H1 (cell line): ENCODE measurements around the gene NOMO2. TPM values are rescaled to one million over a fixed set of nuclear protein-coding genes. Genes with fewer than 3 reads are reported as not detected.
"Not testable (repeated sequence)": the region's sequence is repeated elsewhere in the genome, so short reads cannot be mapped to it uniquely, and the experiment has no call there.

Source experiments
- CTCF ChIA-PET: fragments of 300-600 bp; sonication (Branson Sonifier 250); formaldehyde crosslinking; loops from one replicate; lab custom pipeline; 2021; ENCODE audit not compliant: partially characterized antibody; lab: Charles Lee
- POLR2A ChIA-PET: fragments of 300-600 bp; sonication (Branson Sonifier 250); formaldehyde crosslinking; loops from one replicate; lab custom pipeline; 2021; ENCODE audit warnings: inconsistent platforms; ENCODE audit not compliant: partially characterized antibody; lab: Charles Lee
- DNase-seq, 2 experiments: peaks; one replicate each; pipeline versions ENCODE4 v3.0.0 to v3.0.0-alpha.2; 2010 to 2022; ENCODE audit warnings: low spot score in 2 of 2, low read depth in 1 of 2, mixed read lengths in 1 of 2
- FAIRE-seq: peaks from 2 replicates; lab custom pipeline; 2011; peaks lifted over from hg19 to GRCh38; lab: Jason Lieb, UNC
- H2AFZ ChIP-seq: 2 replicates; pipeline ENCODE4 v1.8.1; 2012; ENCODE audit warnings: low read length, inconsistent platforms
- H2AK5ac ChIP-seq: 2 replicates; pipeline ENCODE4 v1.6.1; 2013; ENCODE audit warnings: low read depth, low read length
- H2BK120ac ChIP-seq: replicated peaks from 2 replicates; pipeline ENCODE3; 2013; ENCODE audit warnings: low read depth, low read length, inconsistent platforms
- H2BK12ac ChIP-seq: 2 replicates; pipeline ENCODE4 v1.6.1; 2013; ENCODE audit warnings: low read depth, low read length
- H2BK15ac ChIP-seq: 2 replicates; pipeline ENCODE4 v1.6.1; 2013; ENCODE audit warnings: low read length
- H2BK20ac ChIP-seq: 2 replicates; pipeline ENCODE4 v1.6.1; 2013; ENCODE audit warnings: low read length
- H2BK5ac ChIP-seq: 2 replicates; pipeline ENCODE4 v1.6.1; 2013; ENCODE audit warnings: low read depth, low read length
- H3K14ac ChIP-seq: 2 replicates; pipeline ENCODE4 v1.6.1; 2013; ENCODE audit warnings: inconsistent platforms; ENCODE audit not compliant: insufficient read length
- H3K18ac ChIP-seq: 2 replicates; pipeline ENCODE4 v1.6.1; 2013; ENCODE audit warnings: low read length; ENCODE audit errors: extremely low read depth
- H3K23ac ChIP-seq: 2 replicates; pipeline ENCODE4 v1.6.1; 2013; ENCODE audit warnings: inconsistent platforms; ENCODE audit not compliant: insufficient read length
- H3K23me2 ChIP-seq: 2 replicates; pipeline ENCODE4 v1.6.1; 2013; ENCODE audit warnings: low read depth, low read length
- H3K27ac ChIP-seq: 2 replicates; pipeline ENCODE4 v1.6.1; 2011; ENCODE audit warnings: low read depth, low read length, inconsistent platforms
- H3K27me3 ChIP-seq, 4 experiments: replicated peaks in 1 of 4; 1 replicate in 1 of 4; 2 replicates in 3 of 4; pipeline versions ENCODE4 v1.6.1 to v1.8.1; 2011 to 2013; ENCODE audit warnings: low read length in 3 of 4, mild to moderate bottlenecking in 3 of 4, inconsistent platforms in 2 of 4, mixed read lengths in 2 of 4, moderate library complexity in 1 of 4; ENCODE audit not compliant: control insufficient read depth in 3 of 4, insufficient read depth in 3 of 4; ENCODE audit errors: extremely low read depth in 1 of 4
- H3K36me3 ChIP-seq, 4 experiments: 2 replicates each; pipeline versions ENCODE4 v1.6.1 to v1.8.1; 2011 to 2013; ENCODE audit warnings: mild to moderate bottlenecking in 4 of 4, low read length in 3 of 4, moderate library complexity in 2 of 4, control low read depth in 1 of 4, inconsistent platforms in 1 of 4; ENCODE audit not compliant: insufficient read depth in 4 of 4, control insufficient read depth in 2 of 4
- H3K4ac ChIP-seq: replicated peaks from 2 replicates; pipeline ENCODE3; 2013; ENCODE audit warnings: low read length, low read depth, mixed read lengths, inconsistent platforms; ENCODE audit not compliant: insufficient read length
- H3K4me1 ChIP-seq, 4 experiments: replicated peaks in 1 of 4; 1 replicate in 1 of 4; 2 replicates in 3 of 4; pipeline versions ENCODE4 v1.6.1 to v1.8.1; 2011 to 2013; ENCODE audit warnings: low read length in 3 of 4, inconsistent platforms in 2 of 4, mixed read lengths in 1 of 4; ENCODE audit not compliant: insufficient read depth in 4 of 4, control insufficient read depth in 3 of 4
- H3K4me2 ChIP-seq, 2 experiments: 2 replicates each; pipeline versions ENCODE4 v1.6.1 to v1.8.1; 2011 to 2013; ENCODE audit warnings: low read depth in 2 of 2, low read length in 2 of 2, control low read depth in 1 of 2, inconsistent platforms in 1 of 2, mild to moderate bottlenecking in 1 of 2; ENCODE audit not compliant: insufficient read depth in 1 of 2
- H3K4me3 ChIP-seq, 4 experiments: fragments of 200-600, 300-600 bp in 1 of 4; sonication (generic), shearing (Covaris generic), sonication (Bioruptor Twin) in 1 of 4; 2 replicates each; pipeline versions ENCODE4 v1.5.1 to v1.8.1; 2011 to 2016; ENCODE audit warnings: low read length in 4 of 4, low read depth in 3 of 4, control low read depth in 2 of 4, inconsistent platforms in 2 of 4, mild to moderate bottlenecking in 2 of 4, mixed read lengths in 1 of 4, moderate library complexity in 1 of 4; ENCODE audit not compliant: insufficient read depth in 2 of 4; ENCODE audit errors: extremely low read depth in 1 of 4
- H3K56ac ChIP-seq: replicated peaks from 2 replicates; pipeline ENCODE3; 2013; ENCODE audit warnings: low read depth, mild to moderate bottlenecking, mixed read lengths, low read length, inconsistent platforms; ENCODE audit not compliant: insufficient read length
- H3K79me1 ChIP-seq: 2 replicates; pipeline ENCODE4 v1.6.1; 2013; ENCODE audit warnings: low read depth, low read length, control low read depth
- H3K79me2 ChIP-seq, 2 experiments: 2 replicates each; pipeline versions ENCODE4 v1.6.1 to v1.8.1; 2012 to 2013; ENCODE audit warnings: low read length in 2 of 2, mild to moderate bottlenecking in 2 of 2, inconsistent platforms in 1 of 2; ENCODE audit not compliant: insufficient read depth in 2 of 2, control insufficient read depth in 1 of 2
- H3K9ac ChIP-seq, 4 experiments: replicated peaks in 1 of 4; 1 replicate in 1 of 4; 2 replicates in 3 of 4; pipeline versions ENCODE4 v1.6.1 to v1.8.1; 2011 to 2013; ENCODE audit warnings: low read depth in 3 of 4, low read length in 3 of 4, control low read depth in 2 of 4, mild to moderate bottlenecking in 2 of 4, moderate library complexity in 2 of 4, inconsistent platforms in 1 of 4; ENCODE audit errors: extremely low read depth in 1 of 4
- H3K9me3 ChIP-seq, 2 experiments: 2 replicates each; pipeline versions ENCODE4 v1.6.1 to v1.8.1; 2012 to 2013; ENCODE audit warnings: mild to moderate bottlenecking in 2 of 2, moderate library complexity in 2 of 2, control low read depth in 1 of 2, inconsistent platforms in 1 of 2, low read depth in 1 of 2, low read length in 1 of 2, mixed read lengths in 1 of 2; ENCODE audit not compliant: insufficient read depth in 2 of 2
- H4K20me1 ChIP-seq, 2 experiments: replicated peaks in 1 of 2; 2 replicates each; pipeline versions ENCODE3 to v1.8.1; 2011 to 2013; ENCODE audit warnings: inconsistent platforms in 2 of 2, low read length in 2 of 2, mild to moderate bottlenecking in 1 of 2; ENCODE audit not compliant: insufficient read depth in 2 of 2, control insufficient read depth in 1 of 2
- H4K5ac ChIP-seq: 2 replicates; pipeline ENCODE4 v1.6.1; 2013; ENCODE audit warnings: low read length, low read depth, mixed read lengths, inconsistent platforms; ENCODE audit not compliant: insufficient read length
- H4K8ac ChIP-seq: 2 replicates; pipeline ENCODE4 v1.8.0; 2013; ENCODE audit warnings: mild to moderate bottlenecking, moderate library complexity, low read length, inconsistent platforms; ENCODE audit not compliant: insufficient read depth; ENCODE audit errors: extremely low read depth
- H4K91ac ChIP-seq: replicated peaks from 2 replicates; pipeline ENCODE3; 2013; ENCODE audit warnings: low read length, mixed read lengths, inconsistent platforms; ENCODE audit not compliant: insufficient read length
- WGBS, 2 experiments: shearing (Covaris generic) in 1 of 2; methylation state at CpG; one replicate each; pipeline versions ENCODE4 v1.1.6 to v1.1.7; 2013 to 2015; ENCODE audit warnings: low lambda C conversion rate in 2 of 2, mixed read lengths in 2 of 2, inconsistent platforms in 1 of 2, low coverage in 1 of 2, missing lambda C conversion rate in 1 of 2; ENCODE audit not compliant: insufficient replicate concordance in 2 of 2, insufficient coverage in 1 of 2, insufficient read length in 1 of 2; ENCODE audit errors: extremely low coverage in 1 of 2, missing lambda C conversion rate in 1 of 2; 5-methylcytosine and 5-hydroxymethylcytosine counted together
- polyA plus RNA-seq, 7 experiments: library from polyadenylated mRNA; depleted of rRNA in 3 of 7; stranded (reverse) in 5 of 7; unstranded in 2 of 7; fragments of >200 nt in 5 of 7; fragments of 200-250 nt in 2 of 7; gene quantifications; 1 replicate in 5 of 7; 2 replicates in 1 of 7; 4 replicates in 1 of 7; pipeline versions ENCODE4 v1.2.1 to v1.2.3, GENCODE V29; 2011 to 2013; ENCODE audit warnings: missing spikeins in 2 of 7, mixed read lengths in 2 of 7
- total RNA-seq: library from RNA; stranded (reverse); fragmentation: NEBNext Ultra II Directional; extraction: Animal tissue kit (Norgen Biotek cat#: 25700); gene quantifications from 2 replicates; pipeline ENCODE4 v1.2.1, GENCODE V29; 2021

NOMO2 gene
- total and polyA plus RNA-seq, 2 of the 8 experiments (the other 6 are each of a cell fraction or from before 2014, with no cell fraction given): 116 to 137 TPM

- H2BK120ac ChIP-seq, H3K4me2 ChIP-seq, H3K27ac ChIP-seq, H2BK5ac ChIP-seq, H2AK5ac ChIP-seq, H3K36me3 ChIP-seq, H3K79me1 ChIP-seq, H4K8ac ChIP-seq, H3K79me2 ChIP-seq, H3K18ac ChIP-seq, CTCF ChIA-PET, POLR2A ChIA-PET, H3K23me2 ChIP-seq, H4K20me1 ChIP-seq, H2BK15ac ChIP-seq, H2BK12ac ChIP-seq, H3K4ac ChIP-seq, H2AFZ ChIP-seq, H3K9me3 ChIP-seq, H3K56ac ChIP-seq, H4K5ac ChIP-seq, H3K9ac ChIP-seq, H3K4me3 ChIP-seq, H2BK20ac ChIP-seq, H3K23ac ChIP-seq, DNase-seq, H3K14ac ChIP-seq, H3K4me1 ChIP-seq, H3K27me3 ChIP-seq, H4K91ac ChIP-seq, FAIRE-seq: not testable (repeated sequence)
- 85% methylated on average over 3 of the region's 4 CpGs; no CpG with 5 or more reads in 1 of the 2 experiments for WGBS, 2 experiments
Observed at GRCh38 chr16:18610147-18610803, 48.4 kb upstream of the NOMO2 start.

GRCh38 chr16:18608271-18608670 lies 46.4 kb upstream of the NOMO2 start:
- POLR2A ChIA-PET, H3K23ac ChIP-seq: not testable (repeated sequence)

More at GRCh38 chr16:18608271-18608670, 46.4 kb upstream of the NOMO2 start:
- H3K4me3 ChIP-seq, H3K4me2 ChIP-seq, H4K20me1 ChIP-seq, H3K4me1 ChIP-seq, H2BK5ac ChIP-seq, H3K79me2 ChIP-seq, CTCF ChIA-PET, FAIRE-seq, H3K23me2 ChIP-seq, H2AFZ ChIP-seq, H3K36me3 ChIP-seq, H4K91ac ChIP-seq, H3K56ac ChIP-seq, H2BK120ac ChIP-seq, H3K27me3 ChIP-seq, H2BK20ac ChIP-seq, H3K9me3 ChIP-seq, H3K14ac ChIP-seq, H3K9ac ChIP-seq, H3K79me1 ChIP-seq, H4K5ac ChIP-seq, H4K8ac ChIP-seq, H3K4ac ChIP-seq, H2BK12ac ChIP-seq, H3K18ac ChIP-seq, H2AK5ac ChIP-seq, H3K27ac ChIP-seq, H2BK15ac ChIP-seq, DNase-seq: not testable (repeated sequence)
- 92% methylated on average over 6 of the region's 6 CpGs; no CpG with 5 or more reads in 1 of the 2 experiments for WGBS, 2 experiments
